NCI-H2196 (cell line): ENCODE measurements around the gene CA5A.
"Not testable (repeated sequence)": the region's sequence is repeated elsewhere in the genome, so short reads cannot be mapped to it uniquely, and the experiment has no call there.

Experiments used
- DNase-seq: peaks from one replicate; lab custom pipeline; 2025; ENCODE audit not compliant: unreplicated experiment; lab: John Stamatoyannopoulos, UW

Gene CA5A

GRCh38 chr16:87897521-87898505 lies 38.5 kb downstream of the CA5A start:
- no peak for DNase-seq

- not testable (repeated sequence) for DNase-seq
Observed at GRCh38 chr16:87896924-87897520, 39.3 kb downstream of the CA5A start.

- DNase-seq: not testable (repeated sequence)
Observed at GRCh38 chr16:87896176-87896890, 40.0 kb downstream of the CA5A start.

GRCh38 chr16:87895641-87896141 lies 40.6 kb downstream of the CA5A start:
- no peak for DNase-seq

- not testable (repeated sequence) for DNase-seq
Observed at GRCh38 chr16:87894005-87894404, 42.3 kb downstream of the CA5A start.

GRCh38 chr16:87891764-87892163 lies 44.6 kb downstream of the CA5A start:
- DNase-seq: no peak

- not testable (repeated sequence) for DNase-seq
Observed at GRCh38 chr16:87889762-87890161, 46.6 kb downstream of the CA5A start.

- not testable (repeated sequence) for DNase-seq
Observed at GRCh38 chr16:87888346-87888745, 48.0 kb downstream of the CA5A start.

GRCh38 chr16:87887931-87888330 lies 48.4 kb downstream of the CA5A start:
- DNase-seq: not testable (repeated sequence)

- peak; percentile 5 for DNase-seq
Observed at GRCh38 chr16:87885371-87885967, 50.9 kb downstream of the CA5A start.

GRCh38 chr16:87882436-87883019 lies 53.8 kb downstream of the CA5A start:
- no peak for DNase-seq

GRCh38 chr16:87881324-87882200 lies 54.8 kb downstream of the CA5A start:
- no peak for DNase-seq

- no peak for DNase-seq
Observed at GRCh38 chr16:87880117-87880696, 56.1 kb downstream of the CA5A start.

- DNase-seq: not testable (repeated sequence)
Observed at GRCh38 chr16:87879411-87880013, 56.8 kb downstream of the CA5A start.

- no peak for DNase-seq
Observed at GRCh38 chr16:87878704-87879103, 57.6 kb downstream of the CA5A start.

GRCh38 chr16:87877942-87878507 lies 58.3 kb downstream of the CA5A start:
- DNase-seq: no peak

- DNase-seq: no peak
Observed at GRCh38 chr16:87874639-87875427, 61.5 kb downstream of the CA5A start.
